ENCODE results near the gene E2F7.

Gene E2F7

DNA sequence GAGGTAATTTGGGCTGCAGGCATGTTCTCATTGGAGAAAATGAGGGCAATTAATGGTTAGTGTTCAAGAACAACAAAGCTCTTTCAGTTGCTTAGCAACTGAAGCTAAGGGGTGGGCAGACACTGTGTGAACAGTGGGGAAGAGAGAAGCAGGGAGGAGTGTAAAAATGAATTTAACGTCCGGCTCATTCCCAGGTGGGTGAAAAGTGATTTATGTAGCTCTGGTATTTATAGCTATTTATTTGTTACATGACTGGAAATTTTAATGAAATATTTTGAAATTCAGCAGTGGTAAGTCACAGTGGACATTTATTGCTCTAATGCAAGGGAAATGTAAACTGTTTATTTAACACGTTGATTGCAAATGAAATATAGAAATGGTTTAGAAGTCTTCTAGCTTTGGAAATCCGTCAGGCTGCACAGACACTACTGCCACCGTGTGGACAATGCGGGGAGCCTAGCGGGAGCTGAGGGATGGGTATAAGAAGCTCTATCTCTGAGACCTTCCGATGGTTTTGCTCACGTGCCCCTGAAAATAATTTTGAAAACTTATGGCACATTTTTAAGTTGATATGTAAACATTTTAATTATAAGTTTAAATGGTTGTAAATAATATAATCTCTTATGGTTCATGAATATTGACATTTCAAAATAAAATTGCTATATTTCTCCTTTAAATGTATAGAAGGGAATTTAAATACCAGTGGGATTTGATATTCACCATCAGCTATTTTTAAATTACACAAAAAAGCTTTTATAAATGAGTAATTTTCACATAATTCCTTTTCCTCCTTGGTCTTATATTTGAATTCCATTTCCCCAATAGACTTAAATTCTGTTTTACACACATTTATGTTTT, 54.4 kb downstream of the E2F7 start:
- peak; percentile 64 for DNase-seq

DNA sequence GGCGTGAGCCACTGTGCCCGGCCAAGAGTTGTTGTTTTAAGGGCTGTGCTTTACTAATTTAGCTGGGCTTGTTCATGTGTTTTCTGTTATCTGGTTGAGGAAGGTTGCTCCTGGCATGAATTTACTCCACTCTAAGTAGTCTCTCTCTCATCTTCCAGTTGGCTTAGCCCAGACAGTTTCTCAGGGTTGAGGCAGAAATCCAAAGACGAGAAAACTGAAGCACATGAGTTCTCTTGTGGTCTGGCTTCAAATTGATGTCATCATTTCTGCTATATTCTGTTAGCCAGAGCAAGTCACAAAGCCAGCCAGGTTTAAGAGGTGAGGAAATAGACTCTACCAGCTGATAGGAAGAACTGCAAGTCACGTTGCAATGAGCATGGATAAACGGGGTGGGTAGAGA, 57.9 kb downstream of the E2F7 start:
- DNase-seq, result no peak

DNA sequence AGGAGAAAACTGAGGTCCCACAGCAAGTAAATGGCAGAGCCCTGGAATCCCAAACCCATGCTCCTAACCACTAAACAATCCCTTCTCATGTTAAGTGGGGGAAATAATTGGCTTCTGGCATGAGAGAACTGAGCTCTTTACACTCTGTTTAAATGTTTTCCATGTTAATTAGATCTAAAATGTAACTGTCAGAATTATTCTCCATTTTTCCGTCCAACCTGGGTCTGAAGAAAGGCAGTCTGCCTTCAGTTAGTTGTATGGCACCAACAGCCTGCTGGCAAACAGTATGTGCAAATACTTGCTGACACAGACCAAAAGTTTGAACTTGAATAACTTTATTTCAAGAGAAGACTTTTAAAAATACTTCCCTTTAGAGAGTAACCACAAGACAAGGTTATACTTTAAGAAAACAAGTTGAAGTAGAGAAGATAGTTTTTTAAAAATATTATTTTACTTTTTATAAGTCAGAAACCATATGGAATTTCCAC, 59.7 kb downstream of the E2F7 start:
- DNase-seq, result no peak

DNA sequence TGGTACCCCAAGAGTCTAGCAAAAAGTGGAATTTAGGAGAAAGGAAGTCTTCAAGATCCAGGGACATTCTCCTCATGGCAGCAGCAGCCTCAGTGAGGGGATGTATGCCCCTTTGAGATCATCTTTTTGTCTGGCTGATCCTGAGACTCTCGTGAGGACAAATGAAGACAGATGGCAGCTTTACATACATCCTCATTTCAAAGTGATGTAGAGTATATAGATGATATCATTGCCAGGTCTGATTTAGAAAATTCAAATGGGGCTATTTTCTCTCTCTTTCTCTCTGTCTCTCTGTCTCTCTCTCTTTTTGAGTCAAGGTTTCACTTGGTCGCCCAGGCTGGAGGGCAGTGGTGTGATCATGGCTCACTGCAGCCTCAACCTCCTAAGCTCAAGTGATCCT, 61.5 kb downstream of the E2F7 start:
- no peak for DNase-seq

DNA sequence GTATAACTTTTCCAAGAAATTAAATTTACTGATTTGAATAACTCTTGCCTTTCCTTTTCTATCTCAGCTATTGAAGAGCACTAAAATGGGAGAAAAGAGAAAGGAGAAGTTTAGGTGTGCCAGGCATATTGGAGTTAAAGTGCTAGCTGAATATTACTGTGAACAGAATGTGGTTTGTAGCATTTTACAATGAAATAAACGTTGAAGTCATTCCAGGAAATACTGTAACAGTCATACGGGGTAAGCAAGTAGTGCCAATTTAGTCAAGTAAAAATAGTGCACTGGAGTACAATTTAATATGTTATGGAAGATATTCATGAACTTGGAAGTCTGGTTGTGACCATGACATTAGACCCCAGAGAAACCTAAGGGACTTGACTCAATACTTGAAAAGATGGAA, 62.1 kb downstream of the E2F7 start:
- DNase-seq, result no peak

DNA sequence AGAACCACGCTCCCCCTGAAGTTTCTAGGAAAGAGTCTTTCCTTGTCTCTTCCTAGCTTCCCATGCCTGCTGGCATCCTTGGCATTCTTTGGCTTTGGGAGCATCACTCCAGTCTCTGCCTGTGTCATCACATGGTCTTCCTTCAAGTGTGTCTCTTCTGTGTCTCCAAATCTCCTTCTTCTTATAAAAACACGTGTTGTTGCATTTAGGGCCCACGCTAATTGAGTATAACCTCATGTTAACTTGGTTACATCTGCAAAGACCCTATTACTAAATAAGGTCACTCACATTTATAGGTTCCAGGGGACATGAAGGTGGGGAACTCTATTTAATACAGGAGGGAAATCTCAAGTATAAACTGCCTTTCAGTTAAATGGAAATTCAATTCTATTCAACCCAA, 63.0 kb downstream of the E2F7 start:
- no peak for DNase-seq

DNA sequence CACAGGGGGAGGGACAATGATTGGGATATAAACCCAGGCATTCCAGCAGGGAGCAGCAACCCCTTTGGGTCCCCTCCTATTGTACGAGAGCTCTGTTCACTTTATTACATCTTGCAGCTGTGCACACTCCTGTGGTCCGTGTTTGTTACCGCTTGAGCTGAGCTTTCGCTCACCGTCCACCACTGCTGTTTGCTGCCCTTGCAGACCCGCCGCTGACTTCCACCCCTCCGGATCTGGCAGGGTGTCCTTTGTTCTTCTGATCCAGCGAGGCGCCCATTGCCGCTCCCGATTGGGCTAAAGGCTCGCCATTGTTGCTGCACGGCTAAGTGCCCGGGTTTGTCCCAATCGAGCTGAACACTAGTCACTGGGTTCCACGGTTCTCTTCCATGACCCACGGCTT, 64.1 kb downstream of the E2F7 start:
- DNase-seq, result no peak

DNA sequence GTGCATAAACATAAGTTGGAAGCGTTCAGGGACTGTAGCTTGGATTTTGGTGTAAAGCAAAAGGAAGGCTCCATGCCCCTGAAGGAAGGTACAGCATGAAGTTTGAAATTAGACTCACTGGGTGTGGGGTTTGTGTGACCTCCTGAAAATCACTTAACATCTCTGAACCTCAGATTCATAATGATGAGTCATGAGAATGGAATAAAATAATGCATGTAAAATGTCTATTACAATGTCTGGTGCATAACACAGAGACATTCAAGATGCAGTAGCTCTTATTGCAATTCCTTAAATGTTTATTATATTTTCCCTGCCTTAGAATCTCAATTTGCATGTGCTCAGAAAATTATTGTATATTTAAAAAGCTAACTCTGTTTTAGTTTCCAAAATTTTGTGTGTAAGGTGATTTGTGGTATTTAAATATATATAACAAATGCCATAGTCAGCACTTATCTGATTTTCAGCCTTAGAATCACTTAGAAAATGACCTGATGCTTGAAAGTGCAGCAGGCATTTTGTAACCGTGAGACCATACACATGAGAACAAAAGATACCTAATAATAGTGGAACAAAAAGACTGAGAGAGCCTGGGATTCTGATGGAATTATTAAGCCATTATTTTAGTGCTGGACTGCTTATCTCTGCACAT, 66.3 kb downstream of the E2F7 start:
- DNase-seq, result no peak

DNA sequence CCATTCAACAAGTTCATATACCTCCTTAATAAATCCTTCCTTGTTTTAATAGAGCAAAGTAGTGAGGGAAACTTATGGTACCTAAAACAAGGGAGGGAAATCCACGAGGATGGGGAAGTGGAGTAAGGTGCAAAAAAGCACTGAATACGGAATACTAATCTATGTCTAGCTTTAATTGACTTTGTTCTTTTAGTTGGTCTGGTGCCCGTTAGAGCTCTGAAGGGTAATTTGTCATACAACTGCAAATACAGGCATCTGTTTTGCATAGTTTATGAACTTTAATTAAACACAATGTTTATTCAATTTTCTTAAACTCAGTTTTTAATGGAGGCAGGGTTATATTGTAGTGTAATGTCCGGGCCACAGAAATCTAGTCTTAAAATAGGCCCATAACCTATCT, 67.0 kb downstream of the E2F7 start:
- no peak for DNase-seq

DNA sequence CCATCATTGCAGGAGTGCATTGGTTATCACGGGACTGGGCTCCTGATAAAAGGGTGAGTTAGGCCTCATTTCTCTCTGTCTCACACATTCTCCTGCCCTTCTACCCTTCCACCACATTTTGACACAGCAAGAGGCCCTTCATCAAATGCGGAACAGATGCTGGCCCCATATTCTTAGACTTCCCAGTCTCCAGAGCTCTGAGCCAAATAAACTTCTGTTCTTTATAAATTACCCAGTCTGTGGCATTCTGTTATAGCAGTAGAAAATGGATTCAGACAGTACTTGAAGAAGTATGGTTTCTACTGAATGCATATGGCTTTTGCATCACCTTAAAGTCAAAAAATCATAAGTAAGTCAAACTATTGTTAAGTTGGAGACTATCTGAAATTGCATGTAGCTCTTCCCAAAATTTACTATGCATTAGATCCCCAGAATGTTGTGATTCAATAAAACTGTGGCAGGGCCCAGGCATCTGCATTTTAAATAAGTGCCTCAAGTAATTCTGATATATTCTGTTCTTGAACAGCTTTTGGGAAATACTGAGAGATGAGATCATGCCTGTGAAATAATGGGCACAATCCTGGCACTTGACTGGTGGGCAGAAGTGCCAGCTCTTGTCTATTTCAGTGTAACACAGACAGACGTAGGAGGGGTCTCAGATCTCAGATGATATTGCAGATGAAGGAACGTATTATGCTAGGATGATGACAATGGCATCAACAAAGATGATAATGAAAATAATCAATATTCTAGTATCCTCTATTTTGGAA, 68.2 kb downstream of the E2F7 start:
- no peak for DNase-seq

DNA sequence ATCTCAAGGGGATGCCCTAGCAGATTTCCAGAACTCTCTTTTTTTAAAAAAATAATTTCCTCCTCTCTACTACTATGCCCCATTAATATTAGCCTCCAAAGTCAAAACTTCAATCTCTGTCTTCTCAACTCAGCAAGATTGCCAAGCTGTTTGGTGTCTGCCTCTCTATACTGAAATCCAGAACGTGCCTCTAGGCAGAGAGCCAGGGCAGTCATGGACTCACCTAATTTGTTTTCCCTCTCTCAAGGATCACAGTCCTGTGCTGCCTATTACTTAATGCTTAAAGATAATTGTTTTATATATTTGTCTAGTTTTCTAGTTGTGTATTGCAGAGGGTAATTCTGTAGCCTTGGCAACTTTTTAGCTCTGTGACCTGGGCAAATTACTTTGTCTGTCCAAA, 74.7 kb downstream of the E2F7 start:
- DNase-seq, result no peak

DNA sequence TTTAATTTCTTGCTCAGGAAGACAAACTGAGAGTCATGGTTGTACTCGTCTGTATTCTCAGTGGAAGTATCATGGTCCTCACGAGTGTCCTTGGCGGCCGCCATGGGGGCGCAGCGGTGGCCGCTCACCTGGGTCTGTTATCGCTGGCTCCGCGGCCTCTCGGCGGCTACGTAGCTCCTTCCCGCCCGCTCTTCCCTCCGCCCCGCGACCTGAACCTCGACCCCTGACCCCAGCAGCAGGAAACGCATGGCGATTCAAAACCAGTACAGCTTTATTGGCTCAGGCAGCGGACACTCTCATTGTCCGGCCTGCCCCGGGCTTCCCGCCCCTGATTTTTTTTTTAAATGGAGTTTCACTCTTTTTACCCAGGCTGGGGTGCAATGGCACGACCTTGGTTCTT, 80.8 kb downstream of the E2F7 start:
- DNase-seq, result no peak

DNA sequence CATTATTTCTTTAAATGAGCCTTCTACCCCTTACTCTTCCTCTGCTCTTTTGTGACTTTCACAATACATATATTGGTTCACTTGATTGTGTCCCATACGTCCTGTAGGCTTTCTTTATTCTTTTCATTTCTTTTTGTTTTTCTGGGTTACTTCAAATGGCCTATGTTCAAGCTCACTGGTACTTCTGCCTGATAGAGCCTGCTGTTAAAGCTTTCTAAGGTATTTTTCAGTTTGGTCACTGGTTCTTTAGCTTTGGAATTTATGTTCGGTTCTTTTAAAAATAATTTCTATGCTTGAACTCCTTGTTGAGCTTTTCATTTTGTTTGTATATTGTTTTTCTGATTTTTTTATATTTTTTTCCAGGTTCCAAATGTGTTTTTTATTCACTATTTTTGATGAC, 81.9 kb downstream of the E2F7 start:
- no peak for DNase-seq

DNA sequence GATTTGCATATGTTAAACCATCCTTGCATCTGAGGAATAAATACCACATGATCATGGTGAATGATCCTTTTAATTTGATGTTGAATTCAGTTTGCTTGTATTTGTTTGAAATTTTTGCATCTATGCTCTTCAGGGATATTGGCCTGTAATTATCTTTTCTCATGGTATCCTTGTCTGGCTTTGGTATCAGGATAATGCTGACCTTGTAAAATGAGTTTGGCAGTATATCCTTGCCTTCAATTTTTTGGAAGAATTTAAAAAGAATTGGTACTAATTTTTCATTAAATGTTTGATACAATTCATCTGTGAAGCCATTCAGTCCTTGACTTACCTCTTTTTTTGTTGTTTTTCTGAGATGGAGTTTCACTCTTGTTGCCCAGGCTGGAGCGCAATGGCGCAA, 85.2 kb downstream of the E2F7 start:
- no peak for DNase-seq

DNA sequence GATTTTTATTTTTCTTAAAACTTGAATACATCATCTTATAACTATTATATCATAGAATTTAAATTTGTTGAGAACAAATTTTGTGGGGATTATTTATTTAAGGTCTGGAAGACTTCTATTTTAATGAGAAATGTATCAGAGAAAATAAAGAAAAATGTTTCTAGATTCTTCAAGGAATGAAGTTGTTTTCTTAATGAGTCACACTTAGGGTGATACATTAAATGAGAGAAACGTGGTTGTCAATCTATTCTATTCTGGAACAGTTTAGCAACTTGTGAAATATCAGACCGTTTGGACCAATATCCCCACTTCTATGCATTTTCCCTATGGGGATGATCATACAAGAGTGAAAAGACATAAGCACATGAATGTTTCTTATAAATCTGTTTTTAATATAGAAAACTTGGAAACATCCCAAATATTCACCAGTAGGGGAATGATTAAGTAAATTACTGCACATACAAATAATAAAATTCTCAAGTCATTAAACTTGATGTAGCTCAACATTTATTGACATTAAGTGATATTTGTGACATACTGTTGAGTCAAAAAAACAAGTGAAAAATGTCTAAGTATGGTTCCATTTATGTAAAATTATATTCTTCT, 88.5 kb downstream of the E2F7 start:
- DNase-seq, result no peak

All from NCI-H2081 treated with DMSO at 0.1 percent for 48 hours (cell line).